OCI-LY3 (cell line): Measurements from ENCODE around the gene ANKH.

Experiments
- EZH2phosphoT487 ChIP-seq: fragments of 200-600 bp; shearing (Covaris generic); IDR thresholded peaks from 2 replicates; pipeline ENCODE4 v1.6.1; 2018; ENCODE audit warnings: antibody characterized with exemption, mixed run types, low read depth
- TF ChIP-seq, protein P1 (sequence below): fragments of 200-600, 300-600 bp; sonication (generic); IDR thresholded peaks from 2 replicates; pipeline ENCODE4 v1.5.1; 2014; ENCODE audit warnings: antibody characterized with exemption, low read length, low read depth

DNA sequence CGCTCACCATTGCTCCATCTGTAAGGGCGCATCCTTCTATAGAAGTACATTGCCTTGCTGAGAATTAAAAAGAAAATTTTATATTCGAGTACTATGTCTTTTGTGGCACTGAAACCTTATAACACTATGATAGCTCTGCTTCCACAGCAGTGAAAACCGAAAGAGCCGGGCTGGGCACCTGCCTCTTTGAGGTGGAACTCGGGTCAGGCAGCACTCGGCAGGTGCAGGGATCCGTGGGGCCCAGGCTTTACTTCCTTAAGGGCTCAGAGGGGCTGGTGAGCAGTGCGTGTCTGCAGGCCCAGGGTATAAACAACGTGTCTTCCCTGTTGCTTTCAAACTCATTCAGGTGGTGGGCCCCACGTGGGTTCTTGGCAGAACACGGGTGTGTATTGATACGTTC lies 137.2 kb downstream of the ANKH start:
- TF ChIP-seq, protein P1, sequence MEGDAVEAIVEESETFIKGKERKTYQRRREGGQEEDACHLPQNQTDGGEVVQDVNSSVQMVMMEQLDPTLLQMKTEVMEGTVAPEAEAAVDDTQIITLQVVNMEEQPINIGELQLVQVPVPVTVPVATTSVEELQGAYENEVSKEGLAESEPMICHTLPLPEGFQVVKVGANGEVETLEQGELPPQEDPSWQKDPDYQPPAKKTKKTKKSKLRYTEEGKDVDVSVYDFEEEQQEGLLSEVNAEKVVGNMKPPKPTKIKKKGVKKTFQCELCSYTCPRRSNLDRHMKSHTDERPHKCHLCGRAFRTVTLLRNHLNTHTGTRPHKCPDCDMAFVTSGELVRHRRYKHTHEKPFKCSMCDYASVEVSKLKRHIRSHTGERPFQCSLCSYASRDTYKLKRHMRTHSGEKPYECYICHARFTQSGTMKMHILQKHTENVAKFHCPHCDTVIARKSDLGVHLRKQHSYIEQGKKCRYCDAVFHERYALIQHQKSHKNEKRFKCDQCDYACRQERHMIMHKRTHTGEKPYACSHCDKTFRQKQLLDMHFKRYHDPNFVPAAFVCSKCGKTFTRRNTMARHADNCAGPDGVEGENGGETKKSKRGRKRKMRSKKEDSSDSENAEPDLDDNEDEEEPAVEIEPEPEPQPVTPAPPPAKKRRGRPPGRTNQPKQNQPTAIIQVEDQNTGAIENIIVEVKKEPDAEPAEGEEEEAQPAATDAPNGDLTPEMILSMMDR, result no peak
- no peak for TF ChIP-seq EZH2phosphoT487
